ENCODE data around the gene SH3RF1. TPM values are rescaled to one million over a fixed set of nuclear protein-coding genes. Genes with fewer than 3 reads are reported as not detected.

The SH3RF1 gene
- total RNA-seq (2021; ENCODE audit: unreplicated experiment) (11.5 TPM), Bru-seq, nascent RNA (percentile 73 among the genes with signal in this experiment), BruChase-seq, experiment 1, labeled RNA remaining after a 2-hour chase (percentile 59 among the genes with signal in this experiment), BruChase-seq, experiment 2, labeled RNA remaining after a 6-hour chase (percentile 54 among the genes with signal in this experiment)
- polyA plus RNA-seq (2012; ENCODE audit: insufficient read length): 5.8 TPM
- long read RNA-seq, full-length matches to known transcripts: 4 of 21 reads
- long read RNA-seq, partial matches to known transcripts: 11 of 21 reads
- long read RNA-seq, other reads (novel, unspliced or antisense): 6 of 21 reads

DNA sequence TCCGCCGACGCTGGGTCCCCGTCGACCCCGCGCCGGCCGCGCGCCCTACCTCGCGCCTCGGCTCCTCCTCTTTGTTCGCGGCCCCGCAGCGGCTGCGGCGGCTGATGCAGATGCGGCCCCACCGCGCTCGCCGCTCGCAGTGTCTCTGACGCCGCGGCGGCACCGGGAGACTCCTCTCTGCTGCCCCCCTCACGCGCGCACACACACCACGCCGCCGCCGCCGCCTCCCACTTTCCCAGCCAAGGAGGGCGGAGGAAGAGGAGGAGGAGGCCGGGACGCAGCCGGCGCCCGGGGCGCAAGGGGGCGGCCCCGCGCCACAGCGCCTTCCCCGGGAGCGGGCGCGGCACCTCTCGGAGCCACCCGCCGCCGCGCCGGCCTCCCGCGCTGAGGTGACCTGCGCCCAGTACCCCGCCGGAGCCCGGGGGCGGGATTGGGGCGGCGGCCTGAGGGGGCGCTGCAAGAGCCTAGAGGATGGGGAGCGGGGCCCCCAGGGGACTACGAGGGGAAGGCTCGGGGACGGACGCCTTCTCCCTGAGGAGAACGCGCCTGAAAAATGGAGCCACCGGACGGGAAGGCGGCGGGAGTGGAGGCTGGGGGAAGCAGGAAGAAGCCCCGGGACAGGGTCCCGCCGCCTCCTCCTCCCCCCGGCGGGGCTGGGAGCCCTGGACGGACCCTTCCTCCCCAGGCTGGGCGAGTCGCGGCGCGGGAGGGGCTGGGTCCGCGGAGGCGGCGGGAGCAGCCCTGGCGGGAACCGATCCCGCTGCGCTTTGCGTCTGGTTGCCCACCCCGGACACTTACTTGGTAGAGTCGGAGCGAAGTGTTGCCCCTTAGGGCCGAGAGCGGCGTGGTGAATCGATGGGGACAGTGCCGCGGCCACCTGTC lies at the start of gene SH3RF1:
Gene SH3RF1, minus strand, starts transcription at position 147 of the 882 bp plus-strand sequence. CDS start 1,744 bp downstream, outside the sequence.
- no peak for DNase-seq (ENCODE audit: low read depth, low spot score)
- in situ Hi-C loops (cut with HindIII; ENCODE audit: low pct_unique_long_range_greater_than_20kb, low sequenced_read_pairs) (no loop called here), intact Hi-C loops (cut with micrococcal nuclease; ENCODE audit: unreplicated experiment) (loop anchor here (5.0 kb wide), 1 partner anchor 216 kb away; no protein-coding TSS in a partner anchor)
- Histone ChIP-seq H3K27ac (ENCODE audit: low read length) (peak within 1 kb of the TSS; percentile 77), H3K36me3 (ENCODE audit: control insufficient read depth, insufficient read depth, low read length) (peaks cover 3% of the 10 kb centered on the region), H3K9me3 (ENCODE audit: control insufficient read depth, insufficient read depth, low read depth, low read length) (no peaks in the 10 kb centered on the region), H3K4me3 (ENCODE audit: low read depth in 2 of 2, low read length in 2 of 2) (peak within 1 kb of the TSS; percentile 79 to 81), H3K27me3 (ENCODE audit: control insufficient read depth, insufficient read depth, low read length) (no peaks in the 10 kb centered on the region), H3K4me1 (ENCODE audit: control insufficient read depth, insufficient read depth, low read length) (peaks cover 24% of the 10 kb centered on the region)
- TF ChIP-seq TCF7L2 (IDR thresholded peaks at IDR 0.05; ENCODE audit: low read depth, low read length) (no peak), SIN3A (IDR thresholded peaks at IDR 0.05; ENCODE audit: borderline replicate concordance, insufficient read depth, low read depth, low read length) (peak; percentile 60; the same call in 1 of the 2 replicates)
- TF ChIP-seq, protein P1, sequence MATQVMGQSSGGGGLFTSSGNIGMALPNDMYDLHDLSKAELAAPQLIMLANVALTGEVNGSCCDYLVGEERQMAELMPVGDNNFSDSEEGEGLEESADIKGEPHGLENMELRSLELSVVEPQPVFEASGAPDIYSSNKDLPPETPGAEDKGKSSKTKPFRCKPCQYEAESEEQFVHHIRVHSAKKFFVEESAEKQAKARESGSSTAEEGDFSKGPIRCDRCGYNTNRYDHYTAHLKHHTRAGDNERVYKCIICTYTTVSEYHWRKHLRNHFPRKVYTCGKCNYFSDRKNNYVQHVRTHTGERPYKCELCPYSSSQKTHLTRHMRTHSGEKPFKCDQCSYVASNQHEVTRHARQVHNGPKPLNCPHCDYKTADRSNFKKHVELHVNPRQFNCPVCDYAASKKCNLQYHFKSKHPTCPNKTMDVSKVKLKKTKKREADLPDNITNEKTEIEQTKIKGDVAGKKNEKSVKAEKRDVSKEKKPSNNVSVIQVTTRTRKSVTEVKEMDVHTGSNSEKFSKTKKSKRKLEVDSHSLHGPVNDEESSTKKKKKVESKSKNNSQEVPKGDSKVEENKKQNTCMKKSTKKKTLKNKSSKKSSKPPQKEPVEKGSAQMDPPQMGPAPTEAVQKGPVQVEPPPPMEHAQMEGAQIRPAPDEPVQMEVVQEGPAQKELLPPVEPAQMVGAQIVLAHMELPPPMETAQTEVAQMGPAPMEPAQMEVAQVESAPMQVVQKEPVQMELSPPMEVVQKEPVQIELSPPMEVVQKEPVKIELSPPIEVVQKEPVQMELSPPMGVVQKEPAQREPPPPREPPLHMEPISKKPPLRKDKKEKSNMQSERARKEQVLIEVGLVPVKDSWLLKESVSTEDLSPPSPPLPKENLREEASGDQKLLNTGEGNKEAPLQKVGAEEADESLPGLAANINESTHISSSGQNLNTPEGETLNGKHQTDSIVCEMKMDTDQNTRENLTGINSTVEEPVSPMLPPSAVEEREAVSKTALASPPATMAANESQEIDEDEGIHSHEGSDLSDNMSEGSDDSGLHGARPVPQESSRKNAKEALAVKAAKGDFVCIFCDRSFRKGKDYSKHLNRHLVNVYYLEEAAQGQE (IDR thresholded peaks at IDR 0.05; ENCODE audit: insufficient read depth in 1 of 2, low read depth in 2 of 2, low read length in 1 of 2): no peak
- TF ChIP-seq, protein P2, sequence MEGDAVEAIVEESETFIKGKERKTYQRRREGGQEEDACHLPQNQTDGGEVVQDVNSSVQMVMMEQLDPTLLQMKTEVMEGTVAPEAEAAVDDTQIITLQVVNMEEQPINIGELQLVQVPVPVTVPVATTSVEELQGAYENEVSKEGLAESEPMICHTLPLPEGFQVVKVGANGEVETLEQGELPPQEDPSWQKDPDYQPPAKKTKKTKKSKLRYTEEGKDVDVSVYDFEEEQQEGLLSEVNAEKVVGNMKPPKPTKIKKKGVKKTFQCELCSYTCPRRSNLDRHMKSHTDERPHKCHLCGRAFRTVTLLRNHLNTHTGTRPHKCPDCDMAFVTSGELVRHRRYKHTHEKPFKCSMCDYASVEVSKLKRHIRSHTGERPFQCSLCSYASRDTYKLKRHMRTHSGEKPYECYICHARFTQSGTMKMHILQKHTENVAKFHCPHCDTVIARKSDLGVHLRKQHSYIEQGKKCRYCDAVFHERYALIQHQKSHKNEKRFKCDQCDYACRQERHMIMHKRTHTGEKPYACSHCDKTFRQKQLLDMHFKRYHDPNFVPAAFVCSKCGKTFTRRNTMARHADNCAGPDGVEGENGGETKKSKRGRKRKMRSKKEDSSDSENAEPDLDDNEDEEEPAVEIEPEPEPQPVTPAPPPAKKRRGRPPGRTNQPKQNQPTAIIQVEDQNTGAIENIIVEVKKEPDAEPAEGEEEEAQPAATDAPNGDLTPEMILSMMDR (IDR thresholded peaks at IDR 0.05): peak; percentile 64
- no TSS peak for BruUV-seq (replicated peaks)
- ATAC-seq: peak; percentile 93
- POLR2A ChIA-PET: interaction anchor here (0.6 to 0.7 kb wide), 2 partner anchors 87 to 208 kb away, joined by 3 read pairs; no protein-coding TSS in a partner anchor
- CTCF ChIA-PET: interaction anchor here (0.9 kb wide), 1 partner anchor 11 kb away, joined by 3 read pairs; no protein-coding TSS in a partner anchor

DNA sequence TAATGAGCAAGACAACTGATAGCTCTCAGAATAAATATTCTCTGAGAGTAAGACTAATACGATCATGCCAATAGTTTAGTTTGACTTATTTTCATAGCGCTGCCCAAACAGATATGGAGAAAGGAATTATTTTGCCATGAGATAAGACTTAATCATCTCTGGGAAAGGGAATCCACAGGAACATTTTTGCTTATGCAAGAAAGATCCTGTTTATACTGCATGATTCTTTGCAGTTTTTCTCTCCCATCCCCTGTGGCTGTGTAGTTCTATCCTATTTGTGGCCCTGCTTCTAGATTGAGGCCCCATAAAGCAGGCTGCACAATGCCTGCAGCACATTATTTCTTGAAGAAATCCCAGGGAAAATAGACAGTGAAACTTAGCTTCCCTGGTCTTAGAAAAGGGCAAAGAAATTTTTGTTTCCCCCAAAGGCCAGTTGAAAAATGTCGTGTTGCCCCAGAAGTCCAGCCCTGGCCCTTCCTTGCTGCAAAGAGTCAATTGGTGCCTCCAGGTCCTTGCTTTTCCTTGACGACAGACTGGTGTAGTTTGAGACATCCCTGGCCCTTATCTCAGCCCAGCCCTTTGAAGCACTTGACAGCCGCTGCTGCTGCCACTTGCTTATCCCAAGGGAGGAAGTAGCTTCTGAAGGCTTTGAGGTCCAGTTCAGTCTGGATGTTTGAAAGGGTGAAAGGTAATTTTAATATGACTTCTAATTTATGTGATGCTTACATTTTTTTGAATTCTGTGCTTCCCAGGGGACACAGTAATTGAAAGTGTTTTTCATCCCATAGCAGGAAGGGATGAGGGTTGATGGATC lies 45.0 kb upstream of the SH3RF1 start:
- no TSS peak for BruUV-seq (replicated peaks)
- CTCF ChIA-PET: no interaction called here
- Histone ChIP-seq H3K27ac (ENCODE audit: low read length) (no peak overlapping the region), H3K9me3 (ENCODE audit: control insufficient read depth, insufficient read depth, low read depth, low read length) (no peaks in the 10 kb centered on the region), H3K27me3 (ENCODE audit: control insufficient read depth, insufficient read depth, low read length) (no peaks in the 10 kb centered on the region), H3K4me1 (ENCODE audit: control insufficient read depth, insufficient read depth, low read length) (no peaks in the 10 kb centered on the region), H3K4me3 (ENCODE audit: low read depth in 2 of 2, low read length in 2 of 2) (no peak overlapping the region), H3K36me3 (ENCODE audit: control insufficient read depth, insufficient read depth, low read length) (no peaks in the 10 kb centered on the region)
- POLR2A ChIA-PET: no interaction called here
- in situ Hi-C loops (cut with HindIII; ENCODE audit: low pct_unique_long_range_greater_than_20kb, low sequenced_read_pairs): no loop called here
- DNase-seq (ENCODE audit: low read depth, low spot score): no peak
- ATAC-seq: no peak; the same call in 1 of the 2 replicates
- no peak for TF ChIP-seq POLR2AphosphoS5 (IDR thresholded peaks at IDR 0.05; ENCODE audit: low read depth, low read length)
- TF ChIP-seq, protein P1 (IDR thresholded peaks at IDR 0.05; ENCODE audit: insufficient read depth in 1 of 2, low read depth in 2 of 2, low read length in 1 of 2): no peak
- TF ChIP-seq TCF7L2 (IDR thresholded peaks at IDR 0.05; ENCODE audit: low read depth, low read length): no peak
- TF ChIP-seq, protein P2 (IDR thresholded peaks at IDR 0.05): no peak
- TF ChIP-seq SIN3A (IDR thresholded peaks at IDR 0.05; ENCODE audit: borderline replicate concordance, insufficient read depth, low read depth, low read length): no peak
- intact Hi-C loops (cut with micrococcal nuclease; ENCODE audit: unreplicated experiment): no loop called here
